T-cell (primary cell): ENCODE results near the gene DVL2. TPM values are rescaled to one million over a fixed set of nuclear protein-coding genes. Genes with fewer than 3 reads are reported as not detected.

Experiments used
- ATAC-seq, 4 experiments: fragments of 200-7000 bp in 3 of 4; fragments of 150-1000 bp in 1 of 4; cut with Tn5 transposase; replicated peaks in 1 of 4; 1 replicate in 3 of 4; 2 replicates in 1 of 4; pipeline ENCODE4 v1.10.0; 2021; ENCODE audit warnings: moderate library complexity in 3 of 4, mild to moderate bottlenecking in 2 of 4, moderate number of reproducible peaks in 1 of 4
- CTCF ChIA-PET, 2 donors: fragments of 300-600 bp; sonication (Branson Sonifier 250); formaldehyde crosslinking; loops; one replicate each; lab custom pipeline; 2022; ENCODE audit warnings: antibody characterized with exemption in 2 of 2; lab: Charles Lee
- POLR2A ChIA-PET, 2 donors: fragments of 300-600 bp; sonication (Branson Sonifier 250); formaldehyde crosslinking; loops; one replicate each; lab custom pipeline; 2022; ENCODE audit warnings: antibody characterized with exemption in 2 of 2; lab: Charles Lee
- DNase-seq, 35 experiments: peaks; one replicate each; pipeline versions ENCODE4 v3.0.0 to v3.0.0-alpha.2; 2013 to 2023
- H3K27ac ChIP-seq: one replicate; pipeline ENCODE4 v1.5.1; 2013; ENCODE audit warnings: low read length
- H3K27me3 ChIP-seq, 2 experiments: replicated peaks in 1 of 2; 1 replicate in 1 of 2; 2 replicates in 1 of 2; pipeline versions ENCODE4 v1.6.1 to v1.7.0; 2013; ENCODE audit warnings: low read length in 1 of 2, mixed read lengths in 1 of 2; ENCODE audit not compliant: control insufficient read depth in 2 of 2, insufficient read depth in 2 of 2; ENCODE audit errors: extremely low read depth in 1 of 2
- H3K36me3 ChIP-seq, 2 donors: 1 replicate in 1 of 2; 2 replicates in 1 of 2; pipeline versions ENCODE4 v1.6.1 to v1.7.0; 2013; ENCODE audit warnings: low read length in 1 of 2; ENCODE audit not compliant: control insufficient read depth in 2 of 2, insufficient read depth in 1 of 2; ENCODE audit errors: extremely low read depth in 1 of 2
- H3K4me1 ChIP-seq, 2 experiments: 1 replicate in 1 of 2; 2 replicates in 1 of 2; pipeline versions ENCODE4 v1.6.1 to v1.7.0; 2013; ENCODE audit warnings: low read length in 2 of 2, mixed read lengths in 1 of 2; ENCODE audit not compliant: insufficient read depth in 2 of 2, control insufficient read depth in 1 of 2; ENCODE audit errors: extremely low read depth in 1 of 2
- H3K4me3 ChIP-seq, 2 donors: 1 replicate in 1 of 2; 2 replicates in 1 of 2; pipeline versions ENCODE4 v1.5.1 to v1.7.0; 2013; ENCODE audit warnings: mild to moderate bottlenecking in 2 of 2, low read length in 1 of 2, moderate library complexity in 1 of 2; ENCODE audit not compliant: control insufficient read depth in 1 of 2; ENCODE audit errors: extremely low read depth in 1 of 2
- H3K9me3 ChIP-seq: 2 replicates; pipeline ENCODE4 v1.7.0; 2013
- H3K27ac Mint-ChIP-seq, 2 donors: one replicate each; pipeline ENCODE4 v1.8.0; 2020 to 2021; ENCODE audit warnings: mild to moderate bottlenecking in 2 of 2, mixed read lengths in 2 of 2
- H3K27me3 Mint-ChIP-seq, 2 donors: one replicate each; pipeline ENCODE4 v1.8.0; 2021 to 2022; ENCODE audit warnings: mixed read lengths in 2 of 2
- H3K36me3 Mint-ChIP-seq: one replicate; pipeline ENCODE4 v1.8.0; 2021; ENCODE audit warnings: mixed read lengths
- H3K4me1 Mint-ChIP-seq, 3 donors: one replicate each; pipeline ENCODE4 v1.8.0; 2020 to 2022; ENCODE audit warnings: mixed read lengths in 3 of 3, mild to moderate bottlenecking in 1 of 3
- H3K4me3 Mint-ChIP-seq, 3 donors: one replicate each; pipeline ENCODE4 v1.8.0; 2020 to 2022; ENCODE audit warnings: mild to moderate bottlenecking in 3 of 3, mixed read lengths in 3 of 3, moderate library complexity in 3 of 3
- H3K9me3 Mint-ChIP-seq, 3 donors: one replicate each; pipeline ENCODE4 v1.8.0; 2020 to 2022; ENCODE audit warnings: mixed read lengths in 3 of 3
- WGBS: methylation state at CpG from one replicate; pipeline ENCODE4 v1.1.5; 2013; ENCODE audit warnings: missing lambda C conversion rate; ENCODE audit not compliant: insufficient coverage; 5-methylcytosine and 5-hydroxymethylcytosine counted together
- total RNA-seq, 35 experiments: library from RNA in 6 of 35; stranded (reverse) in 6 of 35; fragments of 120-200 nt in 1 of 35; gene quantifications; one replicate each; pipeline versions ENCODE4 v1.2.1 to v1.2.4 and lab custom pipeline; 2013 to 2026

Gene DVL2
- total RNA-seq, 5 donors from 2014 or later (not counting 1 experiment from before 2014, with no cell fraction given), result 48.2 to 76.3 (median 70.4) TPM

DNA sequence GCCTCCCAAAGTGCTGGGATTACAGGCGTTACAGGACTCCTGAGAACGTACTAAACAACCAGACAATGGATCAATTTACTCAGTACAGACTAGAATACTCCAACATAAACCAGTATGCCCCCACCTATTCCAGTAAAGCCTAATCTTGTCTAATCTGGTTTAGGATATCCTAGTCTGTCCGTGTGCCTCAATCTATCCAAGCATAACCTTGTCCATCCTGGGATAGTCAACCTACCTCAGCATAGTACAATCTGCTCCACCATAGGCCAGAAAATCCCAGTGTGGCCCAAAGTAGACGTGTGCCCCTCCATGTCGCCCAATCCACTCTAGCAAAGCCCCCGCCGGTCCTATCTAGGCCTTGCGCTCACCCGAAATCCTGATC lies 625 bp downstream of the DVL2 start:
- H3K36me3 ChIP-seq, result peaks cover 8 to 41% of the 10 kb centered on the region in 2 donors
- H3K27ac ChIP-seq, result peak overlapping the region; percentile 35
- peak overlapping the region; percentile 55 to 67 for H3K4me3 ChIP-seq
- peaks cover 11 to 48% of the 10 kb centered on the region in 2 experiments for H3K4me1 ChIP-seq
- H3K9me3 Mint-ChIP-seq, result no peaks in the 10 kb centered on the region
- no peak for ATAC-seq
- ChIA-PET POLR2A (interaction anchor here (0.6 to 0.7 kb wide), 3 partner anchors 9 to 920 kb away, joined by 3 read pairs; partner anchors contain the start of gene GABARAP (in 1 of the 2)), CTCF (no interaction called here)
- H3K27me3 Mint-ChIP-seq, result no peaks in the 10 kb centered on the region
- H3K9me3 ChIP-seq, result no peaks in the 10 kb centered on the region
- no peaks in the 10 kb centered on the region for H3K27me3 ChIP-seq
- 7% methylated on average over 9 of the region's 9 CpGs for WGBS
- peaks cover 29% of the 10 kb centered on the region for H3K36me3 Mint-ChIP-seq
- peaks cover 51 to 57% (median 54%) of the 10 kb centered on the region in 3 donors for H3K4me1 Mint-ChIP-seq
- DNase-seq, result no peak
- peak overlapping the region; percentile 90 to 92 for H3K27ac Mint-ChIP-seq
- H3K4me3 Mint-ChIP-seq, result peak overlapping the region; percentile 89 to 99 (median 91)

DNA sequence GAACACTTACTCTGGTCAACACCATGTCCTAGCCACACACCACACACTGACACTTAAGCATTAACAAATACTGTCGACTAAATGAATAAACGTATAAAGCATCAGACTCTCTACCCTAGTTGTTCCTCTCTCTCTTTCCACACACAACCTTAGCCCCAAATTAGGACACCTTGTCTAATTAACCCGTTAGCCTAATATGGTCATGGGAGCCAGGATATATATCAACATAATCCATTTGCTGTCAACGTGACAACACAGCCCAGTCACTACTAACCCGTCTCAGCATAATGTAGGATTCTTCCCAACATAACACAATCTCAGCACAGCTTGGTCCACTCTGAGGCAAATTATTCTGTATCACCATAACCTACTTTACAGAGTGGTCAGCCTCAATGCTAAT lies 2.2 kb downstream of the DVL2 start:
- Mint-ChIP-seq H3K36me3 (peaks cover 33% of the 10 kb centered on the region), H3K27me3 (no peaks in the 10 kb centered on the region), H3K4me1 (peaks cover 49 to 52% (median 50%) of the 10 kb centered on the region in 3 donors), H3K4me3 (peak overlapping the region; percentile 17 to 99 (median 50)), H3K9me3 (no peaks in the 10 kb centered on the region), H3K27ac (no peak overlapping the region)
- no peak for DNase-seq
- no peak for ATAC-seq
- WGBS, result 96% methylated on average over 3 of the region's 5 CpGs
- ChIA-PET POLR2A (interaction anchor here in 1 of 2 donors (0.6 kb wide), 1 partner anchor 23 kb away, joined by 5 read pairs; no protein-coding TSS in a partner anchor), CTCF (interaction anchor here in 1 of 2 donors (1.4 kb wide), 1 partner anchor 11 kb away, joined by 3 read pairs; no protein-coding TSS in a partner anchor)
- Histone ChIP-seq H3K36me3 (peaks cover 12 to 55% of the 10 kb centered on the region in 2 donors), H3K27me3 (no peaks in the 10 kb centered on the region), H3K9me3 (no peaks in the 10 kb centered on the region), H3K27ac (no peak overlapping the region), H3K4me1 (peaks cover 11 to 42% of the 10 kb centered on the region in 2 experiments), H3K4me3 (no peak overlapping the region)

DNA sequence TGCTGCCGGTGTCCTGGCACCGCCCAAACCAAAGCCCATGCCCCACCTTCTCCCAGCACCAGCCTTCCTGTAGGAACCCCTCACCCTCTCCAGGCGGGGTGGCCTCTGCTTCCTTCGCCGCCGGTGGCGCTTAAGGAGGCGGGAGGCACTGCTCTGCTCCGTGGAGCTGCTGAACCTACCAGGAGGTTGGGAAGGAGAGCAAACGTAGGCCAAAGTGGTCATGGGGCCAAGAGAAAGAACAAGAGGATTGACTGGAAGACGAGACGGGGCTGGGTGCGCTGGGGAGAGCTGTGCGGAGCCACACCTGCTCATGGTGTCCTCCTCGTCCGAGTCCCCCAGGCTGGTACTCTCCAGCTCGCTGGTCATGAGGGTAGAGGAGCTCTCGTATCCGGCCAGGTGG lies 4.8 kb downstream of the DVL2 start:
- H3K4me1 Mint-ChIP-seq, result peaks cover 27 to 29% (median 27%) of the 10 kb centered on the region in 3 donors
- ChIA-PET CTCF (no interaction called here), POLR2A (no interaction called here)
- ATAC-seq (no peak), DNase-seq (no peak)
- no peaks in the 10 kb centered on the region for H3K9me3 Mint-ChIP-seq
- no peaks in the 10 kb centered on the region for H3K27me3 Mint-ChIP-seq
- H3K36me3 Mint-ChIP-seq, result peaks cover 25% of the 10 kb centered on the region
- no peak overlapping the region for H3K27ac ChIP-seq
- no peak overlapping the region for H3K27ac Mint-ChIP-seq
- peaks cover 12 to 59% of the 10 kb centered on the region in 2 donors for H3K36me3 ChIP-seq
- no peak overlapping the region for H3K4me3 ChIP-seq
- WGBS, result 100% methylated on average over 5 of the region's 19 CpGs
- no peak overlapping the region for H3K4me3 Mint-ChIP-seq
- no peaks in the 10 kb centered on the region for H3K27me3 ChIP-seq
- peaks cover 3 to 16% of the 10 kb centered on the region in 2 experiments for H3K4me1 ChIP-seq
- H3K9me3 ChIP-seq, result no peaks in the 10 kb centered on the region

DNA sequence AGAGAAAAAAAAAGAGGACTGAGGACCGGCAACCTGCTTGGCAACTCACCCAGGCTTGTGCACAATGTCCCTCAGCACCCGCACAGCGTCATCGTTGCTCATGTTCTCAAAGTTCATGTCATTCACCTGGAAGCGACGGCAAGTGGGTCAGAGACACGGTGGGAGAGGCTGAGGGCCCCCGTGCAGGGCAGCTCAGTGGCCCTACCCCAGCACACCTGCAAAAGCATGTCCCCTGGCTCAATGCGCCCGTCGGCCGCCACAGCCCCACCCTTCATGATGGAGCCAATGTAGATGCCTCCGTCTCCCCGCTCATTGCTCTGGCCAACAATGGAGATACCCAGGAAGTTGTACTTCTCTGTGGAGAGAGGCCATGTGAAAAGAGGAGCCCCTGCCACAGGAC lies 5.4 kb downstream of the DVL2 start:
- Mint-ChIP-seq H3K4me3 (no peak overlapping the region), H3K9me3 (no peaks in the 10 kb centered on the region), H3K36me3 (peaks cover 26% of the 10 kb centered on the region), H3K4me1 (peaks cover 25 to 27% (median 25%) of the 10 kb centered on the region in 3 donors), H3K27ac (no peak overlapping the region), H3K27me3 (no peaks in the 10 kb centered on the region)
- ChIA-PET CTCF (no interaction called here), POLR2A (no interaction called here)
- WGBS, result 92% methylated on average over 8 of the region's 14 CpGs
- ATAC-seq (no peak), DNase-seq (no peak)
- no peak overlapping the region for H3K4me3 ChIP-seq
- no peak overlapping the region for H3K27ac ChIP-seq
- peaks cover 3 to 15% of the 10 kb centered on the region in 2 experiments for H3K4me1 ChIP-seq
- no peaks in the 10 kb centered on the region for H3K9me3 ChIP-seq
- no peaks in the 10 kb centered on the region for H3K27me3 ChIP-seq
- H3K36me3 ChIP-seq, result peaks cover 12 to 63% of the 10 kb centered on the region in 2 donors

DNA sequence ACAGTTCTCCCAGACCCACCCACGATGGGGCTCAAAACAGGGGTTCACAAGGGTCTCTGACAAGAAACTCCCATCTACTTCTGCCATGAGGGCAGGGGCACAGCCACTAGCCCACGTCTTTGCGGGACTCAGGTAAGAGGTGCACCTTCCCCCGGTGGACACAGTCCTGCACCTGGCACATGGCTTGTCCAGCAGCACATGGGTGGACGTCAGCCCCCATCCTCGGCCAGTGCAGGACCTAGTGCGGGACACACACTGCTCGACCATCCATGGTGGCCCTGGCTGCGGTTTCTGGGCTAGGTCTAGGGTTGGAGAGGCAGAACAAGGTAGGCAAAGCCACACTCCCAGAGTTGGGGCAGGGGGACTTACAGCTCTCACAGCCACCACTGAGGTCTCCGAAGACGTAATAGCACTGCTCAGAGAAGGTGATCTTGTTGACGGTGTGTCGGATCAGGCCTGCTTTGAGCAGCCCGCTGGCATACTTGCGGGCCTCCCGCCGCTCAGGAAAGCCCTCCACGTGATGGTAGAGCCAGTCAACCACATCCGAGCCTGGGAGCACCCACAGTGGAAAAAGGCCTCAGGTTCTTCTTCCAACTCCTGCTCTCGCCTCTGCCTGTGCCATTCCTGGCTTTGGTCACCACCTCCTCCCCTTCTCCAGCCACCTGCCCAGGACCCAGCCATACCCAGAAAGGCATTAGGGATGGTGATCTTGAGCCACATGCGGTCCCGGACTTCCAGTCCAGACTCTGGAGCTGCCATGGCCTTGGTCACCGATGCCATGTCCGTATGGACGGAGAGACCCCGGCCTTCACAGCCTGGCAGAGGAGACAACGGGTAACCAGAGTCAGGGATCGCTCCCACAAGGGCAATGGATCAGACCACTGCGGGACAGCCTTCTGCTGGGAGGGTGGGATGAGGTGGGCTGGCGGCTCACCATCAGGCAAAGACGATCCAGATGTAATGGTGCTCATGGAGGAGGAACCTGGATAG lies 7.3 kb downstream of the DVL2 start:
- H3K9me3 ChIP-seq, result no peaks in the 10 kb centered on the region
- Mint-ChIP-seq H3K4me3 (no peak overlapping the region), H3K27me3 (no peaks in the 10 kb centered on the region), H3K36me3 (peaks cover 30% of the 10 kb centered on the region), H3K4me1 (peaks cover 8 to 11% (median 9%) of the 10 kb centered on the region in 3 donors), H3K9me3 (no peaks in the 10 kb centered on the region), H3K27ac (no peak overlapping the region)
- H3K4me3 ChIP-seq, result no peak overlapping the region
- POLR2A ChIA-PET, result interaction anchor here in 1 of 2 donors (0.6 kb wide), 1 partner anchor 252 kb away, joined by 3 read pairs; no protein-coding TSS in a partner anchor
- no peaks in the 10 kb centered on the region for H3K27me3 ChIP-seq
- DNase-seq, result no peak
- CTCF ChIA-PET, result no interaction called here
- no peak for ATAC-seq
- peaks cover 19 to 81% of the 10 kb centered on the region in 2 donors for H3K36me3 ChIP-seq
- H3K4me1 ChIP-seq, result peaks cover 0 to under 1% of the 10 kb centered on the region in 2 experiments
- 93% methylated on average over 23 of the region's 31 CpGs for WGBS
- H3K27ac ChIP-seq, result no peak overlapping the region

DNA sequence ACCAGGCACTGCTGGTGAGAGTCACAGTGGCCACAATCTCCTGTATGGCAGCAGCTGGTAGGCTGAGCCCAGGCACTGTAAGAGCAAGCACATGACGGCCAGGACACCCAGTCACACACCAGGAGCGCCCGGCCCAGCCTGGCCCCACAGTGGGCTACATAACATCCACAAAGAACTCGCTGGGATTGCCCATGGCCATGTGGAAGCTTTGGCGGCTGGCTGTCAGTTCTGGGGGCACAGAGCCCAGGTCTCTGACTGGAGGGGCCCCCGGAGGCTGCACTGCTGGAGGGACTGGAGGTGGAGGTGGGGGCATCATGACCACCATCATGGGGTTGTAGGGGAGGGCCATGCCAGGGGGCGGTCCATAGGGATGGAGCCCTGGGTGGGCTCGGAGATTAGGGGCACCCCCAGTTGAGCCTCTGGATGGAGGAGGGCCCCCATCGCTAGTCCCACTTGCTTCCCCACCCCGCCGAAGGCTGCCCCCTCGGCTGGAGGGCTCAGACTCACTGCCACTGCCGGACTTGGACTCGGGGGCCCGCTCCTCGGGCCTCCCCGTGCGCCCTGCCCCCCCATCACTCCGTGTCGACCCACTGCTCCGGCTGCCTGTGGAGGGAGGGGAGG lies 8.5 kb downstream of the DVL2 start:
- H3K27ac Mint-ChIP-seq, result no peak overlapping the region

More for the DNA sequence above, 8.5 kb downstream of the DVL2 start:
- no peaks in the 10 kb centered on the region for H3K9me3 Mint-ChIP-seq
- Histone ChIP-seq H3K4me1 (peaks cover under 1 to 8% of the 10 kb centered on the region in 2 experiments), H3K36me3 (peaks cover 19 to 91% of the 10 kb centered on the region in 2 donors), H3K9me3 (no peaks in the 10 kb centered on the region), H3K27me3 (no peaks in the 10 kb centered on the region), H3K27ac (no peak overlapping the region), H3K4me3 (no peak overlapping the region)
- no peak overlapping the region for H3K4me3 Mint-ChIP-seq
- ATAC-seq (no peak), DNase-seq (no peak)
- no peaks in the 10 kb centered on the region for H3K27me3 Mint-ChIP-seq
- WGBS, result 96% methylated on average over 9 of the region's 21 CpGs
- H3K36me3 Mint-ChIP-seq, result peaks cover 27% of the 10 kb centered on the region
- CTCF ChIA-PET, result no interaction called here
- peaks cover 5 to 13% (median 12%) of the 10 kb centered on the region in 3 donors for H3K4me1 Mint-ChIP-seq
- POLR2A ChIA-PET, result no interaction called here
